ENCODE measurements around the gene UNC93A. TPM values are rescaled to one million over a fixed set of nuclear protein-coding genes. Genes with fewer than 3 reads are reported as not detected.
"Not testable (repeated sequence)": the region's sequence is repeated elsewhere in the genome, so short reads cannot be mapped to it uniquely, and the experiment has no call there.

Gene UNC93A
- total RNA-seq: not detected

DNA sequence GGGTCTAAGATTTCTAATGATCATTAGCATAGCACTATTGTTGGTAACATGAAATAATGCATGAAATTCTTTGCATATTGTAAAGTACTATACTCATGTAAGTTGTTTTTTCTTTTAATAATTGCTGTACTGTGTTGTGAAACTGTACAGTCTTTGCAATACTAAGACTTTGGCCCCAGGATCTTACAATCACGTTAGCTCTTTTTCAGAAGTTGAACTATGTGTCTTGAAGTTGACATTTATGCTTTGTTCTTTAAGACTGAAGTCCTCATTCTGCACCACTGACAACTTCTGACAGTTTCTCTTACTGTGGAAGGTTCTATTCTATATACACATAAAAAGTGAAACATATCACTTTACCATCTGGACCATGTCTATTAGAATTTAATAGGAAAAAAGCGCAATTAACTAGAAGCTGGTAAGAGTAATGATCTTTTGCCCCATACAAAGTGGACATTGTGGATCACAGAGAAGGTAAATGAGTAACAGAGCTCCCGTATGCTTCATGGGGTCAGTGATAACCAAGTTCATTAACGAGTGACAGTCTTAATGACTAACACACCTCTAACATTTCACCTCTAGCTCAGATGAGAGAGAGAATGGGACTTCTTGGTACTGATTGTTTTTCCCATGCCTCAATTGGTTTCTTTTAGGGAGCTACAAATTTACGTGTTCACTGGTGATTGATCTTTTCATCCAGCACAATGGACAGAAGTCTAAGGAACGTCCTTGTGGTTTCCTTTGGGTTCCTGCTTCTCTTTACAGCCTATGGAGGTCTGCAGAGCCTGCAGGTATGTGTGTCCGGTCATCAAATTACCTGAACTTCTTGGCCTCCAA lies at the start of gene UNC93A:
Gene UNC93A, plus strand, starts transcription at position 530 of the 837 bp plus-strand sequence. Its CDS starts 175 bp downstream, at position 705.
- H3K27me3 Mint-ChIP-seq (ENCODE audit: low read depth): no peaks in the 10 kb centered on the region
- H3K9me3 Mint-ChIP-seq: no peaks in the 10 kb centered on the region
- intact Hi-C loops (cut with micrococcal nuclease): loop anchor here (5.0 kb wide), 1 partner anchor 109 kb away; no protein-coding TSS in a partner anchor
- no peak within 1 kb of the TSS for H3K27ac Mint-ChIP-seq
- no peaks in the 10 kb centered on the region for H3K4me1 Mint-ChIP-seq (ENCODE audit: low read depth)
- no peak for DNase-seq
- no peaks in the 10 kb centered on the region for H3K36me3 Mint-ChIP-seq (ENCODE audit: low read depth)
- CTCF ChIA-PET: interaction anchor here (0.8 to 1.9 kb wide), 5 partner anchors 15 to 71 kb away, joined by 3 to 7 read pairs (median 4); no protein-coding TSS in a partner anchor
- H3K4me3 Mint-ChIP-seq: no peak within 1 kb of the TSS

- intact Hi-C loops (cut with micrococcal nuclease): not testable (repeated sequence)
These were observed 49.6 kb upstream of the UNC93A start for GRCh38 chr6:167241321-167242134.

DNA sequence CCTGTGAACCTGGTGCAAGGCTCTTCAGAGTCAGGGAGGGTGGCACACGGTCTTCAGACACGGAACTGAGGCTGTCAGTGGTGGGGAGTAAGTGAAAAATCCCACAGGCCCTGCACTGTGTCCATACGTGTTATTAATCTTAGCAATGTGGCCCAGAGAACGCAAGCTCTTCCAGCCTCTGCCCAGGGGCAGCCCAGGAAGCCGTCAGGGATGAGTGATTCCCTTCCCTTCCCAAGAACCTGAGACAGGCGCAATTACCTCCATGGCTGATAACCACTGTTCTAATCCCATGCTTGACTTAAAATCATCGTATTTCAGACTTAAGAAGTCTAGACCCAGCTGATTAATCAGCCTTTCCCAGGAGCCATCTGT lies 49.0 kb upstream of the UNC93A start:
- H3K27me3 Mint-ChIP-seq (ENCODE audit: low read depth); H3K36me3 Mint-ChIP-seq (ENCODE audit: low read depth); DNase-seq; H3K27ac Mint-ChIP-seq; H3K4me1 Mint-ChIP-seq (ENCODE audit: low read depth); intact Hi-C loops (cut with micrococcal nuclease); CTCF ChIA-PET; H3K4me3 Mint-ChIP-seq; H3K9me3 Mint-ChIP-seq: not testable (repeated sequence)

More at GRCh38 chr6:167241321-167242134, 49.6 kb upstream of the UNC93A start:
- H3K27ac Mint-ChIP-seq; H3K27me3 Mint-ChIP-seq (ENCODE audit: low read depth); H3K4me3 Mint-ChIP-seq; DNase-seq; H3K9me3 Mint-ChIP-seq; H3K36me3 Mint-ChIP-seq (ENCODE audit: low read depth); H3K4me1 Mint-ChIP-seq (ENCODE audit: low read depth); CTCF ChIA-PET: not testable (repeated sequence)

DNA sequence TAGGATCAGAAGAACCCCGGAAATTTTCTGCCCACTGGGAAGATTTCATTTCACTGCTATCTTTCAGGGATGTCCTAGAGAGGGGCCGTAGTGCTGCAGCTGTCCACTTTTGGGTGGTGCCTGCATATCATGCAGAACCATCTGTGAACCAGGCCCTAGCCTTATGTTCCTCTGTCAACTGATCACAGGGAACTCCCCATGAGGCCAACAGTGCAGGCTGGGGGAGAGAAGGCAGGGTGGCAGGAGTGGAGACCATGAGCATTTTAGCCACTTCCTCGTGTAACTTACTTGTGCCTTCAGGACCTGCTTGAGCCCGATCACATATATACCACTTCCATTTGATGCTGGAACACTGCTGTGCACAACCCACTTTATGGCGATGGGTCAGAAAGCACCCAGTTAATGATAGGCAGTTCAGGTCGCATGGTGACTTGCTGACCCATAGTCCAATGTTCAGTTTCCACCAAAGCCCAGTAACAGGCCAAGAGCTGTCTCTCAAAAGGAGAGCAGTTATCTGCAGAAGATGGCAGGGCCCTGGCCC lies 48.5 kb upstream of the UNC93A start:
- H3K4me1 Mint-ChIP-seq (ENCODE audit: low read depth); H3K36me3 Mint-ChIP-seq (ENCODE audit: low read depth); H3K9me3 Mint-ChIP-seq; CTCF ChIA-PET; H3K27me3 Mint-ChIP-seq (ENCODE audit: low read depth); intact Hi-C loops (cut with micrococcal nuclease); H3K27ac Mint-ChIP-seq; DNase-seq; H3K4me3 Mint-ChIP-seq: not testable (repeated sequence)

- no peak overlapping the region for H3K27ac Mint-ChIP-seq
- no peaks in the 10 kb centered on the region for H3K27me3 Mint-ChIP-seq (ENCODE audit: low read depth)
- no peaks in the 10 kb centered on the region for H3K4me1 Mint-ChIP-seq (ENCODE audit: low read depth)
- DNase-seq: no peak
- H3K36me3 Mint-ChIP-seq (ENCODE audit: low read depth): no peaks in the 10 kb centered on the region
- no peaks in the 10 kb centered on the region for H3K9me3 Mint-ChIP-seq
- H3K4me3 Mint-ChIP-seq: no peak overlapping the region
- intact Hi-C loops (cut with micrococcal nuclease): no loop called here
- CTCF ChIA-PET: interaction anchor here (0.7 kb wide), 1 partner anchor 11 kb away, joined by 3 read pairs; no protein-coding TSS in a partner anchor
These were observed 46.8 kb upstream of the UNC93A start for GRCh38 chr6:167244064-167244960.

DNA sequence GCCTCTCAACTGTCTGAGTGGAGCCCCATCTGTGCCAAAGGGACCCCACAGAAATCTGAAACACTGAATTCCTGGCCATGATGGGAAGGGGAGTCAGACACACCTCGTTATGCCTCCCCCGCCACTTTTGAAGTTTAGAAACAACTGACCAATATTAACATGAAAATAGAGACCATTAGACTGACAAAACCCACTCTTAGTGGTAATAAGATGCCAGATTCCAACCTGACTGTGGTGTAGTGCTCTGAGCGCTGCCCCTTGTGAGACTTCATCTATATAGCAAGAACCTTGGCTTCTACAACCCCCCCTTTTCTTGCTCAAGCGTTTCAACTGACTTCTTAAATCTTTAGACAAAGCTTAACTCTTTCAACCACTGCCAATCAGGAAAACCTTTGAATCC lies 46.1 kb upstream of the UNC93A start:
- H3K36me3 Mint-ChIP-seq (ENCODE audit: low read depth): no peaks in the 10 kb centered on the region
- intact Hi-C loops (cut with micrococcal nuclease): no loop called here
- no peaks in the 10 kb centered on the region for H3K4me1 Mint-ChIP-seq (ENCODE audit: low read depth)
- no peak overlapping the region for H3K27ac Mint-ChIP-seq
- CTCF ChIA-PET: no interaction called here
- no peaks in the 10 kb centered on the region for H3K9me3 Mint-ChIP-seq
- no peaks in the 10 kb centered on the region for H3K27me3 Mint-ChIP-seq (ENCODE audit: low read depth)
- DNase-seq: no peak
- no peak overlapping the region for H3K4me3 Mint-ChIP-seq

- intact Hi-C loops (cut with micrococcal nuclease): no loop called here
- Mint-ChIP-seq H3K9me3 (no peaks in the 10 kb centered on the region), H3K36me3 (ENCODE audit: low read depth) (no peaks in the 10 kb centered on the region), H3K4me1 (ENCODE audit: low read depth) (no peaks in the 10 kb centered on the region), H3K4me3 (no peak overlapping the region), H3K27me3 (ENCODE audit: low read depth) (no peaks in the 10 kb centered on the region), H3K27ac (no peak overlapping the region)
- DNase-seq: no peak
- CTCF ChIA-PET: interaction anchor here (0.7 kb wide), 1 partner anchor 288 kb away, joined by 3 read pairs; no protein-coding TSS in a partner anchor
These were observed 45.5 kb upstream of the UNC93A start for GRCh38 chr6:167245591-167245990.

DNA sequence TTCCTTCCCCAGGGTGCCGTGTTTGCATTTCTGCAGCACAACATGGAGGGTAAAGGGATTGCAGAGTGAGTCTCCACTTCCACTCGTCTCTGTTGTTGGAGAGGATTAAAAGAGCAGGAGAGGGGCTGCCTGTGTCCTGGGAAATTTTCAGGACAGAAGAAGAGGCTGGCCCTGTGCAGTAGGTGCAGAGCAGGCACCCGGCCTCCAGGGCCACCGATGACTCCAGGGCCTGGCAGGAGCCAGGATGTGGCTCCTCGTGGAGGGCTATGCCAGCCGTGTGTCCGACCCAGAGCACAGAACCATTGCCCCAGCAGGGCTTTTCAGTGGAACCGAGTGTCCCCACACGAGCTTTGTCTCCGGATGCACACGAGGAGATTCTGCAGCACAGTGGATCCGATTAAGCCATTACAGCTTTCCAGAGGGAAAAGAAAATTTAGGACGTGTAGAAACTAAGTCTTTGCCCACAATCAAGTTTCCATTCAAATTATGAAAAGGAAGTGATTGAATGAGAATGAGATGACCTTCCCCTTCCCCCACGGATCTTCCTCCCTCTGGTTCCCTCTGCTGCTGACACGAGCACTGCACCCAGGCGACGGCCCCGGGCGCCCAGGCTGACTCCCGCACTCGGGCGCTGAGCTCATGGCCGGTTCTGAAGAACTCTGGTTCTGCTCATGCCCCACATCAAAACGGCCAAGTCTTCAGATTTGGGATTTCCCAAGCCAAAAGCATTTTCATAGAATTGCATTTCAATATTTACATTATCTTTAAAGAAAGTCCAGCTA lies 43.1 kb upstream of the UNC93A start:
- intact Hi-C loops (cut with micrococcal nuclease): no loop called here
- Mint-ChIP-seq H3K36me3 (ENCODE audit: low read depth) (no peaks in the 10 kb centered on the region), H3K27ac (no peak overlapping the region), H3K4me3 (no peak overlapping the region), H3K9me3 (no peaks in the 10 kb centered on the region), H3K4me1 (ENCODE audit: low read depth) (no peaks in the 10 kb centered on the region), H3K27me3 (ENCODE audit: low read depth) (no peaks in the 10 kb centered on the region)
- CTCF ChIA-PET: interaction anchor here (0.6 kb wide), 1 partner anchor 294 kb away, joined by 4 read pairs; no protein-coding TSS in a partner anchor
- no peak for DNase-seq

DNA sequence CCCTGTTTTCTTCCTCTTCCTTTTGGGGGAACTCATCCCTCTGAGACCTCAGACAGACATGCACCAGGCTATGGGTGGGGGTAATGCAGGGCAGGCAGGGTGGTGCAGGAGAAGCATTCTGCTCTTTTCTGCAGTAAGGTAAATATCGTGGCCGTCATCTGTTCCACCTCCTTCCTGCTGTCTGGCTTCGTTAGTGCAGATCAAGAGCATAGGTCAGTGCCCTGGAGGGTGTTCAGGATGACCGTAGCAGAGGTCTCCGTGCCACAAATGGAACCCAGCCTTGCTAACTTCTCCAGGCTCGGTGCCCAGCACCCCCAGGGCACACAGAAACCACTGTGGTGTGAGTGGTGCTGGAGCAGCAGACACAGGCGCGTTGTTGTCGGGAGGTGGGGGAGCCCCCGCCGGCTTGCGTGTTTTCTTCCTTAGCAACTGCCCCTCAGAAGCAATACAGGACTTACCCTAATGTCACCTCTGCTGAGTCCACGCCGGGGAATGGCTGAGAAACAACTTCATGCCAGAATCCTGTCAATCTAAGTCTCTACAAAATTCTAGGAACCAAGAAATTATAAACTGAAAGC lies 42.1 kb upstream of the UNC93A start:
- DNase-seq; H3K27ac Mint-ChIP-seq; CTCF ChIA-PET; H3K36me3 Mint-ChIP-seq (ENCODE audit: low read depth); H3K4me1 Mint-ChIP-seq (ENCODE audit: low read depth); H3K4me3 Mint-ChIP-seq; H3K27me3 Mint-ChIP-seq (ENCODE audit: low read depth); H3K9me3 Mint-ChIP-seq; intact Hi-C loops (cut with micrococcal nuclease): not testable (repeated sequence)

- H3K36me3 Mint-ChIP-seq (ENCODE audit: low read depth): no peaks in the 10 kb centered on the region
- peaks cover 6% of the 10 kb centered on the region for H3K9me3 Mint-ChIP-seq
- H3K4me1 Mint-ChIP-seq (ENCODE audit: low read depth): no peaks in the 10 kb centered on the region
- intact Hi-C loops (cut with micrococcal nuclease): no loop called here
- H3K27me3 Mint-ChIP-seq (ENCODE audit: low read depth): no peaks in the 10 kb centered on the region
- CTCF ChIA-PET: no interaction called here
- no peak for DNase-seq
- no peak overlapping the region for H3K4me3 Mint-ChIP-seq
- H3K27ac Mint-ChIP-seq: no peak overlapping the region
These were observed 38.8 kb upstream of the UNC93A start for GRCh38 chr6:167252271-167252670.
